DOHH2 (cell line): ENCODE data around the gene CCDC85C.

Experiments used
- EZH2phosphoT487 ChIP-seq: fragments of 200-600 bp; sonication (generic); IDR thresholded peaks from 2 replicates; pipeline ENCODE4 v1.6.1; 2017; ENCODE audit warnings: borderline replicate concordance, mild to moderate bottlenecking, antibody characterized with exemption, low read length, moderate library complexity, mixed read lengths
- TF ChIP-seq, protein P1 (sequence below): fragments of 200-600 bp; sonication (generic); IDR thresholded peaks from one replicate; pipeline ENCODE4 v1.5.1; 2014; ENCODE audit warnings: antibody characterized with exemption, mild to moderate bottlenecking, low read depth, low read length; ENCODE audit not compliant: poor library complexity, severe bottlenecking

DNA sequence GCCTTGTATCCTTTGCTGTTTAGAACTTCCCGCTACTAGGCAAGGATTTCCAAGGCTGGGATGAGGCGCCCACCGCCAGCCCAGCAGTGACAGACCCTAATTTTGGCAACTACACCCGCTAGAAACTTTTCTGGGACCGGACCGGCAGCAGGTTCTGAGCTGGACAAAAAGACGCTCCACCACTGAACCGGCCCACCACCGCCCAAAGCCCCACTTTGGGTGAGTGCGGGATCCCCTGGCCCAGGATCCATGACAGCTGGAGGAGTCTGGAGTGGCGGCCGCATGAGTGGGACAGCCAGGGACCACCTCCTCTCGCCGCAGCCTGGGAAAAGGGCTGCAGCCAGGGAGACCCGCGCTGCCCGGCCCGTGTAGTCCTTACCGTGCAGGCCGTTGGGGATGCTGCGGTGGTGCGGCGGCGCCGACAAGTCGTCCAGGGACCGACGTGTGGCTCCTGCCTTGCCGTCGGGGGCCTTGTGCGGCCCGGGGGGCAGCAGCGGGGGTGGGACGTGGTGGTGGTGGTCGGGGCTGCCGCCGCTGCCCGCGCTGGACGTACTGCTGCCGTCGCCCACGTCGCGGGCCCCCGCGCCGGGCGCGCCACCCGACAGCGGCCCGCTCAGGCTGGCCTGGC is 1.1 kb downstream of the CCDC85C start:
- TF ChIP-seq, protein P1, sequence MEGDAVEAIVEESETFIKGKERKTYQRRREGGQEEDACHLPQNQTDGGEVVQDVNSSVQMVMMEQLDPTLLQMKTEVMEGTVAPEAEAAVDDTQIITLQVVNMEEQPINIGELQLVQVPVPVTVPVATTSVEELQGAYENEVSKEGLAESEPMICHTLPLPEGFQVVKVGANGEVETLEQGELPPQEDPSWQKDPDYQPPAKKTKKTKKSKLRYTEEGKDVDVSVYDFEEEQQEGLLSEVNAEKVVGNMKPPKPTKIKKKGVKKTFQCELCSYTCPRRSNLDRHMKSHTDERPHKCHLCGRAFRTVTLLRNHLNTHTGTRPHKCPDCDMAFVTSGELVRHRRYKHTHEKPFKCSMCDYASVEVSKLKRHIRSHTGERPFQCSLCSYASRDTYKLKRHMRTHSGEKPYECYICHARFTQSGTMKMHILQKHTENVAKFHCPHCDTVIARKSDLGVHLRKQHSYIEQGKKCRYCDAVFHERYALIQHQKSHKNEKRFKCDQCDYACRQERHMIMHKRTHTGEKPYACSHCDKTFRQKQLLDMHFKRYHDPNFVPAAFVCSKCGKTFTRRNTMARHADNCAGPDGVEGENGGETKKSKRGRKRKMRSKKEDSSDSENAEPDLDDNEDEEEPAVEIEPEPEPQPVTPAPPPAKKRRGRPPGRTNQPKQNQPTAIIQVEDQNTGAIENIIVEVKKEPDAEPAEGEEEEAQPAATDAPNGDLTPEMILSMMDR, result no peak
- no peak for TF ChIP-seq EZH2phosphoT487
